ENCODE measurements around the gene NIN. TPM values are rescaled to one million over a fixed set of nuclear protein-coding genes. Genes with fewer than 3 reads are reported as not detected.

The NIN gene
- total RNA-seq, 1 donor from 2014 or later: 46.9 TPM

- H3K4me3 Mint-ChIP-seq (ENCODE audit: unreplicated experiment): no peak overlapping the region
- no peaks in the 10 kb centered on the region for H3K27me3 Mint-ChIP-seq (ENCODE audit: low read depth)
- H3K36me3 Mint-ChIP-seq (ENCODE audit: low read depth): peaks cover 3% of the 10 kb centered on the region
- no peaks in the 10 kb centered on the region for H3K9me3 Mint-ChIP-seq (ENCODE audit: low read depth)
- no peak for DNase-seq (ENCODE audit: low spot score)
- TF ChIP-seq CTCF (IDR thresholded peaks at IDR 0.05): no peak
- no peak overlapping the region for H3K27ac Mint-ChIP-seq (ENCODE audit: unreplicated experiment)
- H3K4me1 Mint-ChIP-seq (ENCODE audit: low read depth): peaks cover 60% of the 10 kb centered on the region
Measured at GRCh38 chr14:50798048-50798421, 32.9 kb downstream of the NIN start.

GRCh38 chr14:50797250-50798047, 33.5 kb downstream of the NIN start:
- peaks cover 58% of the 10 kb centered on the region for H3K4me1 Mint-ChIP-seq (ENCODE audit: low read depth)
- DNase-seq (ENCODE audit: low spot score): no peak
- H3K36me3 Mint-ChIP-seq (ENCODE audit: low read depth): peaks cover 3% of the 10 kb centered on the region
- no peak for TF ChIP-seq CTCF (IDR thresholded peaks at IDR 0.05)
- H3K27ac Mint-ChIP-seq (ENCODE audit: unreplicated experiment): peak overlapping the region; percentile 58
- H3K4me3 Mint-ChIP-seq (ENCODE audit: unreplicated experiment): no peak overlapping the region
- no peaks in the 10 kb centered on the region for H3K27me3 Mint-ChIP-seq (ENCODE audit: low read depth)
- no peaks in the 10 kb centered on the region for H3K9me3 Mint-ChIP-seq (ENCODE audit: low read depth)

- no peaks in the 10 kb centered on the region for H3K9me3 Mint-ChIP-seq (ENCODE audit: low read depth)
- peak overlapping the region; percentile 49 for H3K27ac Mint-ChIP-seq (ENCODE audit: unreplicated experiment)
- peaks cover 6% of the 10 kb centered on the region for H3K36me3 Mint-ChIP-seq (ENCODE audit: low read depth)
- peaks cover 49% of the 10 kb centered on the region for H3K4me1 Mint-ChIP-seq (ENCODE audit: low read depth)
- DNase-seq (ENCODE audit: low spot score): no peak
- H3K27me3 Mint-ChIP-seq (ENCODE audit: low read depth): no peaks in the 10 kb centered on the region
- no peak overlapping the region for H3K4me3 Mint-ChIP-seq (ENCODE audit: unreplicated experiment)
- TF ChIP-seq CTCF (IDR thresholded peaks at IDR 0.05): no peak
Measured at GRCh38 chr14:50796390-50796789, 34.6 kb downstream of the NIN start.

DNA sequence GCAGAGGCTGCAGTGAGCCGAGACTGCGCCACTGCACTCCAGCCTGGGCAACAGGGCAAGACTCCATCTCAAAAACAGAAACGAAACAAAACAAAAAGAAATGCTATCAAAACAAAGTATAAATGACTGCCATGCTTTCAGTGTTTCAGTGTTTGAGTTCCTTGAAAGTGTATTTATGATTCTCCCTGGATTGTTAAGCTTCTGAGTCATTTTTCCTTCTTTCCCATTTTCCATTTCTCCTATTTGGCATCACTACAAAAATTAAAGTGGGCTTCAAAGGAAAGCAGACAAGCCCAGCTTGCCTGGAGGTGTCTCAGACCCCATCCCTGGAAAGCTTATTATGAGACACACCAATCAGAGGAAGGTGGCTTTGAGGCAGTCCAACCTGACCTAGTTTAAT, 35.1 kb downstream of the NIN start:
- DNase-seq (ENCODE audit: low spot score): no peak
- Mint-ChIP-seq H3K4me1 (ENCODE audit: low read depth) (peaks cover 49% of the 10 kb centered on the region), H3K36me3 (ENCODE audit: low read depth) (peaks cover 6% of the 10 kb centered on the region), H3K9me3 (ENCODE audit: low read depth) (no peaks in the 10 kb centered on the region), H3K27me3 (ENCODE audit: low read depth) (no peaks in the 10 kb centered on the region), H3K4me3 (ENCODE audit: unreplicated experiment) (no peak overlapping the region), H3K27ac (ENCODE audit: unreplicated experiment) (peak overlapping the region; percentile 30)
- TF ChIP-seq CTCF (IDR thresholded peaks at IDR 0.05): no peak

DNA sequence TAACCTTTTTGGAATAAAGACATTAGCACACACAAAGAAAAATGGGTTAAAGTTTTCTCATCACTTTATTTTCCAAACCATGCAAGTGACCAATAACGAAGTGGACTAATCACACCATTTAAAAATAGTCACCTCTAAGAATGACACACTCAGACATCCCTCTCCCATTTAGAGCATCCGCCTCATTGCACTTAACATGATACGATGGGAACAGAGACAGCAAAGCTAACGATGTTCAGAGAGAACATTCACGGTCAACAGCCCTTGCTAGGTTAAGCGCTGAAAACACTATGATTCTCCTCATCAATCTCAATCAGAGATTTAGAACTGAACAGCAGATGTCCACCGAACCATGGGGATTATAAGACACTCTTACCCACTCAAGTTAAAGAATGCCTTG, 35.8 kb downstream of the NIN start:
- Mint-ChIP-seq H3K4me3 (ENCODE audit: unreplicated experiment) (no peak overlapping the region), H3K27ac (ENCODE audit: unreplicated experiment) (no peak overlapping the region)

More for the DNA sequence above, 35.8 kb downstream of the NIN start:
- H3K36me3 Mint-ChIP-seq (ENCODE audit: low read depth): peaks cover 9% of the 10 kb centered on the region
- TF ChIP-seq CTCF (IDR thresholded peaks at IDR 0.05): no peak
- H3K4me1 Mint-ChIP-seq (ENCODE audit: low read depth): peaks cover 53% of the 10 kb centered on the region
- no peak for DNase-seq (ENCODE audit: low spot score)
- H3K9me3 Mint-ChIP-seq (ENCODE audit: low read depth): no peaks in the 10 kb centered on the region
- H3K27me3 Mint-ChIP-seq (ENCODE audit: low read depth): no peaks in the 10 kb centered on the region
